Heart left ventricle (tissue), 13 donors: ENCODE measurements around the gene MRPL55.

Experiments used
- POLR2A ChIP-seq, 2 donors: fragments of 450-650 bp; IDR thresholded peaks; one replicate each; pipeline ENCODE4 v1.6.1; 2017; ENCODE audit warnings: antibody characterized with exemption in 2 of 2, mild to moderate bottlenecking in 2 of 2, moderate library complexity in 2 of 2
- TF ChIP-seq, protein P1 (sequence below), 12 donors: fragments of 200-600 bp; sonication (generic) in 4 of 12; IDR thresholded peaks; one replicate each; pipeline versions ENCODE4 v1.5.0 to v1.8.0; 2018 to 2022; ENCODE audit warnings: antibody characterized with exemption in 12 of 12, mild to moderate bottlenecking in 5 of 12
- donor health status: ischemic (EF 13 %, LVEDD 7.1; RV severe dilation, severe dysfunction).
- donor health status: DM: no; HTN: yes; CAD: no.
- donor health status: DM: no; HTN: no; CAD: no.
- donor health status: ischemic (EF 25% LVEDD 6.9; RV normal size, moderate dysfunction).
- donor health status: ischemic (EF 25% LVEDD 5.7; RV mildly dilated, moderate dysfunction).
- donor health status: ischemic (EF 35%, LVEDD 5.7; RV mildly dilated, moderate dysfunction).
- donor health status: nonischemic (EF 11% LVEDD 7.7; RV severe dilation, severe dysfunction).
- donor health status: DM: yes; HTN: yes; CAD: no.
- donor health status: PGD.
- donor health status: ischemic (EF 29% LVEDD 5.4; RV normal size, mild dysfunction).
- donor health status: nonischemic (EF 23%, LVEDD 6.1; RV moderate dilation, normal function).

DNA sequence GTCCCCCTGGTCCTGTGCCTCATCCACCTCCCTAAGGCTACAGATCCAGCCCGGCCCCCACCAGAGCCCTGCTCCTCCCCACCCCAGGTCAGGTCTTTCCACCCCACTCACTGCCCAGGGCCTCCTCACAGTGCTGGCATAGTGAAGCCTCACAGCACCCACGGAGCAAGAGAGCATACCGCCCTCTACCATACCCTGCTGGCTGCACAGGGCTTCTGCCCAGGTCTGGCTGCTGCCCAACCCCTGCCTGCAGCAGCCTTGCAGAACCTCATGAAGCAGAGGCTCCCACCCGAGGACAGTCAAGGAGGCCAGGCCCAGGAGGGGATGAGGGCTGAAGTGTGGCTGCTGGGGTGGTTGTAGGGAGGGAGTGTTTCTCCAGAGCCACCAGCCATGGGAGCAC lies 46.3 kb downstream of the MRPL55 start:
- no peak for TF ChIP-seq POLR2A (IDR thresholded peaks at IDR 0.05)
- TF ChIP-seq, protein P1, sequence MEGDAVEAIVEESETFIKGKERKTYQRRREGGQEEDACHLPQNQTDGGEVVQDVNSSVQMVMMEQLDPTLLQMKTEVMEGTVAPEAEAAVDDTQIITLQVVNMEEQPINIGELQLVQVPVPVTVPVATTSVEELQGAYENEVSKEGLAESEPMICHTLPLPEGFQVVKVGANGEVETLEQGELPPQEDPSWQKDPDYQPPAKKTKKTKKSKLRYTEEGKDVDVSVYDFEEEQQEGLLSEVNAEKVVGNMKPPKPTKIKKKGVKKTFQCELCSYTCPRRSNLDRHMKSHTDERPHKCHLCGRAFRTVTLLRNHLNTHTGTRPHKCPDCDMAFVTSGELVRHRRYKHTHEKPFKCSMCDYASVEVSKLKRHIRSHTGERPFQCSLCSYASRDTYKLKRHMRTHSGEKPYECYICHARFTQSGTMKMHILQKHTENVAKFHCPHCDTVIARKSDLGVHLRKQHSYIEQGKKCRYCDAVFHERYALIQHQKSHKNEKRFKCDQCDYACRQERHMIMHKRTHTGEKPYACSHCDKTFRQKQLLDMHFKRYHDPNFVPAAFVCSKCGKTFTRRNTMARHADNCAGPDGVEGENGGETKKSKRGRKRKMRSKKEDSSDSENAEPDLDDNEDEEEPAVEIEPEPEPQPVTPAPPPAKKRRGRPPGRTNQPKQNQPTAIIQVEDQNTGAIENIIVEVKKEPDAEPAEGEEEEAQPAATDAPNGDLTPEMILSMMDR (IDR thresholded peaks at IDR 0.05), result no peak
